Measurements from ENCODE around the gene GDF7.
A peak's percentile ranks its signal among the peaks of the same experiment; 100 is the strongest.

Gene GDF7

DNA sequence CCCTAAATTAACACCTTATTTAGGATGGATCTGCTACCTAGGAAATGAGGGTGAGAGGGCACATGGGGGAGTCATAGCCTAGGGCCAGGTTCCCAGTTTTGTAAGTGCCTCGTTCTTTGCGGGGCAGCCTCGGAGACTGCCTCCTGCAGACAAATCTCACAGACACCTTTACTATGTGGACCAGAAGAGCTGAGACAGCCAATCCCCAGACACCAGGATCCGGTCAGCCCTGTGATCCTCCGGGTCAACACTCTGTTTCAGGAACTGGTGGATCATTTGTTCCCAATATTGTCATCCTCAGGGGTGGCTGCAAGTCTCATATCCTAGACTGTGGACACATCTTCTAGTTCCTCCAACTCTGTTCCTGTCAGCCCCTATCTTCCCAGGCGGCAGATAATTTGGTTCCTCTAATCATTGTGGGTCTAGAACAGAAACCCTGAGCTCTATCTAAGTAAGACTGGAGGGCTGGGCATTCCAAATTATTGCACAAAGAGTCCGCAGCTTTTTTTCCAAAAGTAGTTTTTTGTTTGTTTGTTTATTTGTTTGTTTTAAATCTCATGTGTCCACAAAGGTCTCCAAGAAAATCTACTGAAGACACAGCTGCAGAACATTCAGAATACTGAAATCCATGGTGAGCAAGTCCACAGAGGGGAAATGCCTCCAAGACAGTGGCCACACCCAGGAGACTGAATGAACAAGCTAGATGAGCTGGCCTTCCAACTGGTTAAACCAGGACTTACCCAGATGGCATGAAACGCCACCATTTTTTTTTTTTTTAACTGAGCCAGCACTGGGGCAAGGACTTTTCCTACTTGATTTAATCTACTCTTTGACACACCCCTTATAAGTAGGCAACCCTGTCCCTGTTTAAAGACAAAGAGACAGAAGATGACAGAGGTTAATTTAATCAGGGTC is 6.2 kb upstream of the GDF7 start:
- no peak for DNase-seq (ENCODE audit: low read depth in 2 of 3, low spot score in 1 of 3)

DNA sequence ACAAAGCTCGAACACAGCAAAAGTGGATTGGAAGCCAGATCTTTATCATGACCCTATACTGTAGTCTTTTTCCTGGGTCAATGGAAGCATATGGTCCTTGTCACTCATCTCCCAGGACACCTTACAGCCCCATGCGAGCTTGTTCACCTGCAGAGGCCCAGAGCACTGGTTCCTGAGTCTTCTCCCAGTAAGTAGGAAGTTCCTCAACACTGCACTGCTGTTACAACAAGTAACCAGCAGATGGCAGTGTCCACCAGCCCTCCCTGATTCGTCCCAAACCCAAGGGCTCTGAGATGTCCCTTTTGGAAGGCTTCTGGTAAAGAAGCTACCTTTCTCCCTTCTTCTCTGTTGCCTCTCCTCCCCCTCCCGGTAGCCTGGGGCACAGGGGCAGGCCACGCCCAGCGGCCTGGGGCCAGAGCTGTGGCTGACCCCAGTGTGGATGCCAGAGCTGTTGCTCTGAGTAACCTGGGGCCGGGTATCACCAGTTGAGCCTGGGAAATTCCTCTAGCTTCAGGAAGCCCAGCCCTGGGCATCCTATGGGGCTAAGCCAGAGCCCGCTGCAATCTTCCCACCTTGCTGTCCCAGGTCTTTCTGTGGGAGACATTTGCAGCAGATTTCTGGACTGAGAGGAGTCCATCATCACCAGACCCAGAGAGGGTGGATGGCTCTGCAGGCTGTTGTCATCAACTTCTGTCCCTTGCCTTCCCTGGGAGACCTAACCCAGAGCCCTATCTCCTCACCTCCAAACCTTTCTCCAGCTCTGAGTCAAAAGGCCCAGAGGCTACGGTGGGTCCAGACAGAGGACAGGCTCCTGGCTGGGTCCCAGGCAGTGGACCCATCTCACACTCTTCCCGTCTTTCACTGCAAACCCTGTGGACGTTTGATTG is 5.3 kb upstream of the GDF7 start:
- peak in 2 of 3 donors; percentile 47 to 69 for DNase-seq (ENCODE audit: low read depth in 2 of 3, low spot score in 1 of 3)

DNA sequence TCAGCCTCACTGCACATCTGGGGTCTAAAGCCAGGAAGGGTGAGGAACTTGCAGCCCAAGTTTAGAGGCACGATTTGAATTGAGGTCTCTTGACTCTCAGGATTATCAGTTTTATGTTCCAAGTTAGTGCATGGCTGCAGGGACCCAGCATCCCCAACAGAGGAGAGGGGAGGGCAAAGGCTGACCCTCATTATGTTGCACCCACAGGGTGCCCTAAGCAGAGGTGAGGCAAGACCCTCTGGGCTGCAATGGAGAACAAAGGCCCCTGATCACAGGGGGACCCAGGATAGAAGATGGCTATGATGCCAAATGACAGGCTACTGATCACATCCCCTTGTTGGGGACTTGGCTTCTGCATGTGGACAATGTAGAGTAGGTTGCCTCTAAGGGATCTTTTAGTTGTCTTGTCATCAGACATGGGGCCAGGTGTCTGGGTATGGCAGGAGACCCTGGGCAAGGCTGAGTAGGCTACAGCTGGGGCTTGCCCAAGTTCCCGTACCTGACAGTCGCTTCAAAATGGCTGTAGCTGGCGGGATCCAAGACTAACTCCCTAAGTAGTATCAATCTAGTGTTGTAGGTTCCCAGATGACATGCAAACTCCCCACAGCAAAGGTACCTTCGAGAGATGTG is 4.5 kb upstream of the GDF7 start:
- DNase-seq (ENCODE audit: low read depth in 2 of 3, low spot score in 1 of 3), result no peak

DNA sequence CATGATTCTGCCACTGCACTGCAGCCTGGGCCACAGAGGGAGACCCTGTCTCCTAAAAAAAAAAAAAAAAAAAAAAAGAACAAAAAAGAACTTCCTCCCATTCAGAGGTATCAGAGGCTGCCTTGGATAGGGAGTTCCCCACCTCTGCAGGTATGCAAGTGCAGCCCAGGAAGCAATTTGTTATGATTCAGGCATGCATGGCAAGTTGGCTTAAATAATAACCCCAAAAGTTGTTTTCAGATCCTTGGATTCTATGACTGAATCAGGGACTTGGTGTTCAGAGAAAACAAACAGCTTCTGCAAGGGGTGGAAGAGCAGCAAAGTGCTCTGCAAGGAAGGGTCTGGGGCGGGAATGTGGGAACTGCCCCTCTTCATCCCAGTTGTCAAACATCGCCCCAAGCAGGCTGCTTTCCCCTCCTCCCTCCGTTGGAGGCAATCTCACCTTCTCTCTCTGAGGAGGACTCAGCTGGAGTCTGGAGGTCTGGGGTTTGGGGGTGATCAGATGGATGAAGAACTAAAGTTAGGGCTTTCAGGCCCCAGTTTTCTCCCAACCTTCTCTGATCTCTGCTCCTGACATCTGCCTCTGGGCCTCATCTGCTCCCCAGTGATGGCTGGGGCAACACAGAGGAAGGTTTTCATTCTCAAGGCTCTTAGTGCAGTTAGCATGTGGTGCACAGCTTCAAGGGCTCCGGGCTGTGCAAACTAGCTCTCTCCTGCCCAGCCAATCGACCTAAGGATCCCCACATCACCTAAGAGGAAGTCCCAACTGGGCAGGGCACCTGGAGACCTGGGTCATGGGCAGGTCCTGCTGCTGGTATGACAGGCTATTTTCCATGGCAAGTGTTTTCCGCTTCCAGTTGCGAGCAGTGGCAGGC is 3.5 kb upstream of the GDF7 start:
- DNase-seq (ENCODE audit: low read depth in 2 of 3, low spot score in 1 of 3), result no peak

DNA sequence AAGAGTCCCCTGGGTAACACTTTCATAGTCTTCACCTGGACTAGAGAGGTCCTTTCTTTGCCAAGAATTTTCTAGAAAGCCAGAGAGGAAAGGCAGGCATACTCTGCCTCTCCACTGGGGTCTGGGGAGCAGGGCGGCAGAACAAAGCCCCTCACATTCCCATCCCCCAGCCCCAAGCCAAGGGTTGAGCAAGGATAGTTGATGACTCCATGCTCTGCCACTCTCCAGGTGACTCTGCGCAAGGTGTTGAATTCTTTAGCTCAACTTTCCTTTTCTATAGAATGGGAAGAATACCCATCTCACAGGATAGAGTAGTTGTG is 2.9 kb upstream of the GDF7 start:
- DNase-seq (ENCODE audit: low read depth in 2 of 3, low spot score in 1 of 3), result no peak

DNA sequence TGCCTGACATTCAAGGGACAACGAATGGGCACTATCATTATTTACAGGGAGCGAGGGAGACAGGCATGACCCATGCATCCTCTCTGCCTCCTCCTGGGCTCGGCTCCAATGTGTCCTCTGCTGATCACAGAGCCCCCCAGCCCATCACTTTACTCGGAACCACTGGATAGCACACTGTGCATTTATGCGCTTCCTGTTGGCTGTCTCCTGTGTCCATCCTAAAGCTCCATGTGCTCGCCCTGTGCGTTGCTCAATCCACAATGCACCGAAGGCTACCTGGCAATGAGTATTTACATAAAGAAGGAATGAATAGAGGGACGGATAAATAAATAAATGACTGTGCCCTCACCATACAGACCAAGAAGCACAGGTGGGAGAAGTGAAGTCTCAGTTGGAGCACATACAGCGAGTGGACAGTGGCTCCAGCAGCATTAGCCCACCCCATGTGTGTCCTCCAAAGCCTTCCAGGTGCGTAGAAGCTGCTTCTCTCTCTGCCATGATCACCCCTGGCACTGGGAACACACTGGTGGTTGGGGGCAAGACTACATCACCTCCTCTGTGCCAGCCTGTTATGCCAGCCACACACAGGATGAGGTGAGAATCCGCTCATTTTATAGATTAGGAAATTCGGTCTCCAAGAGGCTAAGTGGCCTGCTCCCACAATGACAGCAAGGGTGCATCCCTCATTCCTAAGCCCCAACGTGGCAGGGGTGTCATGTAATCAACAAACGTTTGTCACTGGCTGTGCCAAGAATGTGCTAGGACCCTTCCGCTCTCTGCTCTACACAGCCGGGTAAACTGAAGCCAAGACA is 2.3 kb upstream of the GDF7 start:
- no peak for DNase-seq (ENCODE audit: low read depth in 2 of 3, low spot score in 1 of 3)

DNA sequence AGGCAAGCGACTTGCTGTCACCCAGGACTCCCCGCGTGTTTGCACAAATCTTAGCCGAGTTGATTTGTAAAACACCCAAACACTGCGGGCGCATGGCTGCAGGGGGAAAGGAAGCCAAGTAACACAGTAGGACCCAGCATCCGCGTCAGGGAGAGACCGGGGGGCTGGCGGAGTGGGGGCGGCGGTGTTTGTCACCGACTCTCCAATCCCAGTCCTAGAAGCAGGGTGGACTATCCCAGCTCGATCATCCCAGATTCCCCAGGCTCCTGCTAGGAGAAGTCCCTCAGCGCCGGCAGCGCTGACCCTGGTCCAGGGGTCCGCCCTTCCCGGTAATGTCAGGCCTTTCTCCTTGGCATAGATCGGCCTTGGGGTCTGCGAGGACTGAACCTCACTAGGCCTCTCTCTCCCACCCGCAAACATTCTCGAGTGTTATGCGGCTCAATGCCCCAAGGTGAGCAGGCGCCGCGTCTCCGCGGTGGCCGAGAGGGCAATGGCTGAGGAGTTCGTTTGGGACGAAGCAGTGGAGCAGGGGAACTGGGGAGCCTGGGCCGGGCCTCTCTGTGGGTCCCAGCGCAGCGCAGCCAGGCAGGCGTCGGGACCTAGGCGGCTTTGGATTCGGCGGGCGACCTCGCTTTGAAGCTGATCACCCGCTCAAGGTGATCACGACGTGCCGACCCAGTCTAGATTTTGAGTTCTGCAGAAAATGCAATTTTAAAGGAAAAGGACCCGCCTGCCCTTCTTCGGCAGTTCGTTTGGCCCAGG is 1.5 kb upstream of the GDF7 start:
- no peak for DNase-seq (ENCODE audit: low read depth in 2 of 3, low spot score in 1 of 3)

DNA sequence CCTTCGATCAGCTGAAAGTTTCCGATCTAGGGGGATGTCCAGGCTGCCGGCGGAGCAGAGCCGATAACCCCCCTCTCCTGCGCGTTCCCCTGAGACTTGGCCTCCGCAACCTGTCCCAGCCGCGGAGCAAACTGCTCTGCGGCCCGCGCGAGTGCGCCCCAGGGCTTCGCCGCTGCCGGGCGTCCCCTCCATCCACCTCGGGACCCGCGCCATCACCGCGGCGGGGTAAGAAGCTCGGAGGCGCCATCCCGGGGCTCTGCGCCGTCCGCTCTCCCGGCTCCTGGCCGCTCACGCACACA is 990 bp upstream of the GDF7 start:
- no peak for DNase-seq (ENCODE audit: low read depth in 2 of 3, low spot score in 1 of 3)

DNA sequence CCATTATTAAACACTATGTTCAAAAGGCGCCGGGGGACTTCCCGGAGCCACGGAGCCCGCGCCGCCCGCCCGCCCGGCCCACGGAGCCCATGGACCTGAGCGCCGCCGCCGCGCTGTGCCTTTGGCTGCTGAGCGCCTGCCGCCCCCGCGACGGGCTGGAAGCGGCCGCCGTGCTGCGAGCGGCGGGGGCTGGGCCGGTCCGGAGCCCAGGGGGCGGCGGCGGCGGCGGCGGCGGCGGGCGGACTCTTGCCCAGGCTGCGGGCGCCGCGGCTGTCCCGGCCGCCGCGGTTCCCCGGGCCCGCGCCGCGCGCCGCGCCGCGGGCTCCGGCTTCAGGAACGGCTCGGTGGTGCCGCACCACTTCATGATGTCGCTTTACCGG is 197 bp downstream of the GDF7 start:
- DNase-seq (ENCODE audit: low read depth in 2 of 3, low spot score in 1 of 3), result no peak

DNA sequence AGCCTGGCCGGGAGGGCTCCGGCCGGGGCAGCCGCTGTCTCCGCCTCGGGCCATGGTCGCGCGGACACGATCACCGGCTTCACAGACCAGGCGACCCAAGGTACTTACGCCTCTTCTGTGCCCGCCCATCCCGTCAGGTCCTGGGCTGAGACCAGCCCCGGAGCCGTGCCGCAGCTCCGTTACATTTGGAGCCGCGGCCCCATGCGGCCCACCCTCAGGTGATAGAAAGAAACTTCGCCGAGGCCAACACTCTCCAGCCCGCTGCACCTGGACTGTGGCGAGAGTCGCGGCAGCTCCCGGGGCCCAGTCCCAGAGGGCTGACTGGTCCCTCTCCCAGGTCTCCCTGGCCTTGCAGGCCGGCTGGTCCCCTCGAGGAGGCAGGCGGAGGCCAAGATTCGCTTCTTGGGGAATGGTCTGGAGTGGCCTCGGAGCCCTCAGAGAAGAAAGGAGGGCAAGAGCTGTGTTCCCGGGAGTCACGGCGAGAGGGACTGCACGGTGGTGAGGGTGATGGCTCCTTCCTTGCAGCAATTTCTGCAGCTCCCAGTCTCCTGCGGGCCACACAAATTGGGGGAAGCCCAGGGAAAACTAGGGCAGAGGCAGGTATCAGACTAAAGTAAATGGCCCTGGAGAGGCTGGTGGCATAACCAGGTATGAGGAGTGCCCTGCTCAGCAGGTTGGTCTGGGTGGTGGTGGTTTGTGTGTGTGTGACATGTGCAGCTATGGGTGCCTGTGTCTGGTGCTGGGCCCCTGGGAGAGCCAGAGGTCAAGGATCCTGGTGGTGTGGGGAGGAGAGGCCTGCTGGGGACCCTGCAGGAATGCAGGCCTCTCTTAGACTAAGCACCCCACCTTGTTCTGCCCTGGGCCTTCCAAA is 822 bp downstream of the GDF7 start:
- DNase-seq (ENCODE audit: low read depth in 2 of 3, low spot score in 1 of 3), result no peak

DNA sequence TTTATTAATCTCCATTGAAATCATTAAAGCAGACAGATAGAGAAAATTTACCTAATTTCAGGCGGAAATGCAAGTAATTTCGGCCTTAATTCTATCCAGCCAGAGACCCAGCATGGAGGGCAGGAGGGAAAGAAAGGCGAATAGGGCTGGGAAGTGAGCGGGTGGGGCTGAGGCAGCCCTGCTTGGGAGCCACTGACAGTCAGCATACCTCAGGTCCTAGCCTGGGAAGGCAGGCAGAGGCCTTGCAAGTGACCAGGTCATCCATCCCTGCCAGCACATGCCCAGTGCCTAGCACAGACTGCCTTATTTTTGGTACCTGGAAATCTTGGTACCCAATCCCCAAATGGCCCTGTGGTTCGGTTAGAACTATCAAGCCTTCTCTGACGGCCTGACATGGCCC is 1.5 kb downstream of the GDF7 start:
- no peak for DNase-seq (ENCODE audit: low read depth in 2 of 3, low spot score in 1 of 3)

DNA sequence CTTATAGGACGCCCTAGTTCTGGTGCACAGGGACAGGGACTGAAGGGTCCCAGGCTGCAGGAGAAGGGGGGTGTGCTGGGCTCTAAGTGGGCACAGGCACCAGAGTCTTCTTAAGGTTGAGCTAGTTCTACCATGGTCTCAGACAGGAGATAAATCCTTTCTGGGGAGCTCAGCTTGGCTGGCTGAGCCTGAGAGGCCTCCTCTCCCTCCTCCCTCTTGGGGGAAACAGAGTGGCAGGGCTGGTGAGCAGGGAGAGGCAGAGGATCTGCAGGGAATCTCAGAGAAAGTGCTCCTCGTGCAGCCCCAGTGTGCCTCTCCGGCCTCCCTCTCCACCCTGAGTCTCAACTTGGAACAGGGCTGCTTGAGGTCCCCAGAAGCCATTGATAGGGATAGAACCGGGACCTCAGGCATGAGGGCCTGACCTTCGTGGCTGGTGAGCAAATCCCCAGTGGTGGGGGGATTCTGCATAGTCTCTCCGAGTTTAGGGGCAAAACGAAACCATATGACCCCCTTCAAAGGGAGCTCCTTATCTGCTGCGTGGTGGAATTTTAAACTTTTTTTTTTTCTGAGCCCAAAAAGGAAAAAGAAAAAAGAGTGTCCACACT is 2.0 kb downstream of the GDF7 start:
- DNase-seq (ENCODE audit: low read depth in 2 of 3, low spot score in 1 of 3), result no peak

DNA sequence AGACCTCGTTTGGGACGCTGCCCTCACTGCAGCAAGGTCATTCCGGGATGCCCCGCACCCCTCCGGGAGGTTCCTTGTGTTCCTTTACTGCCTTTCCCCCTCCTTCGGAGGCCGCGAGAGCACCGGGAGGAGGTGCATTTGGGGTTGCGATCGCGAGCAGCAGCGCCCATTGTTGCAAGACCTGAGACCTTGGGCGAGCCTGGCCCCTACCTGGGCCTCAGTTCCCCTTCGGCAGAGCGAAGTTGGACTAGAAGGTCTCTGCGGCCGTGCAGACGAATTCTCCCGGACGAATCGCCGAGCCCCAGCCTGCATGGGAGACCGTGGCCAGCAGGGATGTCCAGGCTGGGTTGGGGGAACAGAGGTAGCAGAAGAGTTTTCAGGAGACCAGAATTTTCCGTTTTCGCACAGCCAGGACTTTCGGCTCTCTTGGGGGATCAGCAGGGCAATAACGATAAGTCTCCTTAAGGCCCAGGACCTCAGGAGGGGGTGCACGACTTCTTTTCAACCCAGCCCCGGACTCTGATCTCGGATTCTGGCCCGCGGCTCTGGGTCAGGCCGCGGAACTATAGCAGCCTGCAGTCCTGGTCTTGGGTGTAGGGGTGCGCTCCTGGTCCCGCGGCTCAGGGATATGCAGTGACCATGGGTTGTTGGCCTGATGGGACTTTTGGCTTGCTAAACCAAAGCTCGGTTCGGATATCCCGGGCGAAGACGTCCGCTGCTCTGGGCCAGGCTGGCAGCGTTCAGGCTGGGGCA is 2.8 kb downstream of the GDF7 start:
- DNase-seq (ENCODE audit: low read depth in 2 of 3, low spot score in 1 of 3), result no peak

DNA sequence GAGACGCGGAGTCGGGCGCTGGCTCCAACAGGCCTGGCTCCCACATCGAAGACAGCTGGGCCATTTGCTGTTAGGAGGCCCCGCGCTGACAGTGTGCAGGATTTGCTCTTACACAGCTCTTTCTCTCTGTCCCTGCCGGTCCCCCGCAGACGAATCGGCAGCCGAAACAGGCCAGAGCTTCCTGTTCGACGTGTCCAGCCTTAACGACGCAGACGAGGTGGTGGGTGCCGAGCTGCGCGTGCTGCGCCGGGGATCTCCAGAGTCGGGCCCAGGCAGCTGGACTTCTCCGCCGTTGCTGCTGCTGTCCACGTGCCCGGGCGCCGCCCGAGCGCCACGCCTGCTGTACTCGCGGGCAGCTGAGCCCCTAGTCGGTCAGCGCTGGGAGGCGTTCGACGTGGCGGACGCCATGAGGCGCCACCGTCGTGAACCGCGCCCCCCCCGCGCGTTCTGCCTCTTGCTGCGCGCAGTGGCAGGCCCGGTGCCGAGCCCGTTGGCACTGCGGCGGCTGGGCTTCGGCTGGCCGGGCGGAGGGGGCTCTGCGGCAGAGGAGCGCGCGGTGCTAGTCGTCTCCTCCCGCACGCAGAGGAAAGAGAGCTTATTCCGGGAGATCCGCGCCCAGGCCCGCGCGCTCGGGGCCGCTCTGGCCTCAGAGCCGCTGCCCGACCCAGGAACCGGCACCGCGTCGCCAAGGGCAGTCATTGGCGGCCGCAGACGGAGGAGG is 3.5 kb downstream of the GDF7 start:
- no peak for DNase-seq (ENCODE audit: low read depth in 2 of 3, low spot score in 1 of 3)

DNA sequence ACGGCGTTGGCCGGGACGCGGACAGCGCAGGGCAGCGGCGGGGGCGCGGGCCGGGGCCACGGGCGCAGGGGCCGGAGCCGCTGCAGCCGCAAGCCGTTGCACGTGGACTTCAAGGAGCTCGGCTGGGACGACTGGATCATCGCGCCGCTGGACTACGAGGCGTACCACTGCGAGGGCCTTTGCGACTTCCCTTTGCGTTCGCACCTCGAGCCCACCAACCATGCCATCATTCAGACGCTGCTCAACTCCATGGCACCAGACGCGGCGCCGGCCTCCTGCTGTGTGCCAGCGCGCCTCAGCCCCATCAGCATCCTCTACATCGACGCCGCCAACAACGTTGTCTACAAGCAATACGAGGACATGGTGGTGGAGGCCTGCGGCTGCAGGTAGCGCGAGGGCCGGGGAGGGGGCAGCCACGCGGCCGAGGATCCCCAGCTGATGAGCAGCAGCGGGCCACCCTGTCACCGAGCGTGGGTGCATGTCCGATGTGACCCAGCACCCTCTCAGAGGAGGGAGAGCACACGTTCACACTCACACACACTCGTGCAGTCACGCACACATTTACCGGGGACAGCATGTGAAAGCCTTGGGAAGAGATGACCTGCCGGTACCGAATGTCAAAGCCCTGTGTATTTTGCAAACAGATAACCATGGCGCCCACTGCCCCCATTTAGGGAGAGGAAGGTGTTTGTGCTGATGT is 4.2 kb downstream of the GDF7 start:
- no peak for DNase-seq (ENCODE audit: low read depth in 2 of 3, low spot score in 1 of 3)

DNA sequence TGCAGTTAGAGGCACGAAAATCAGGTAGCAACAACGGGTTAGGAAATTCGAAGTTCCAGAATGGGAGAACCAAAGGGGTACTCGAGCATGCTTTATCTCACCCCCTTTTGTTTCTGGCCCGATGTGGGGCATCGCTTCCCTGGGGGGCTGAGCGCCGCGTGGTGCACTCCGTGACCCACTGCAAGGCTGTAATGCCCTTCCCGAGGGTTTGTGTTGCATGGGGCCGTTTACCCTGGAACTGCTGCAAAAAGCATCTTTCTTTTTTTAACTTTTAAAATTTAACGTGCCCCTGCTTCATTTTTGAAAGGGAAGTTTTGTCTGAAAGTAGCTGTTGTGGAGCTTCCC is 4.8 kb downstream of the GDF7 start:
- no peak for DNase-seq (ENCODE audit: low read depth in 2 of 3, low spot score in 1 of 3)
